Right lobe of liver (tissue), 4 donors: ENCODE data around the gene TMEM72.

Experiments
- CTCF ChIP-seq, 4 donors: fragments of 200-600 bp in 3 of 4; fragments of 450-650 bp in 1 of 4; IDR thresholded peaks; one replicate each; pipeline versions ENCODE4 v1.5.1 to v1.8.0; 2016 to 2022; ENCODE audit warnings: antibody characterized with exemption in 4 of 4, mild to moderate bottlenecking in 2 of 4
- POLR2A ChIP-seq: fragments of 450-650 bp; IDR thresholded peaks from one replicate; pipeline ENCODE4 v1.6.1; 2017; ENCODE audit warnings: antibody characterized with exemption, mild to moderate bottlenecking
- donor health status: DM: no; HTN: no; CAD: no.
- donor health status: DM: no; HTN: no; CAD: no.
- donor health status: DM: no; HTN: yes; CAD: no.

GRCh38 chr10:44974082-44974627, 63.0 kb downstream of the TMEM72 start:
- TF ChIP-seq POLR2A (no peak), CTCF (IDR thresholded peaks at IDR 0.05) (no peak)
